Activated CD8-positive, alpha-beta T cell treated with anti-CD3 and anti-CD28 coated beads for 36 hours (primary cell): ENCODE results near the gene GNL1. TPM values are rescaled to one million over a fixed set of nuclear protein-coding genes. Genes with fewer than 3 reads are reported as not detected.
"Not testable (repeated sequence)": the region's sequence is repeated elsewhere in the genome, so short reads cannot be mapped to it uniquely, and the experiment has no call there.

Experiments
- ATAC-seq: fragments of 200-7000 bp; cut with Tn5 transposase; one replicate; pipeline ENCODE4 v1.10.0; 2021; ENCODE audit warnings: mild to moderate bottlenecking, moderate library complexity
- CTCF ChIA-PET: fragments of 350-600 bp; sonication (Branson Sonifier 250); formaldehyde crosslinking; loops from one replicate; lab custom pipeline; 2021; ENCODE audit warnings: antibody characterized with exemption; lab: Charles Lee
- POLR2A ChIA-PET: fragments of 350-600 bp; sonication (Branson Sonifier 250); formaldehyde crosslinking; loops from one replicate; lab custom pipeline; 2021; ENCODE audit warnings: antibody characterized with exemption; lab: Charles Lee
- DNase-seq: peaks from one replicate; pipeline ENCODE4 v3.0.0-alpha.2; 2020
- H3K27ac Mint-ChIP-seq: one replicate; pipeline ENCODE4 v1.8.0; 2021; ENCODE audit warnings: mild to moderate bottlenecking, mixed read lengths
- H3K27me3 Mint-ChIP-seq: one replicate; pipeline ENCODE4 v1.8.0; 2021; ENCODE audit warnings: mixed read lengths
- H3K36me3 Mint-ChIP-seq: one replicate; pipeline ENCODE4 v1.8.0; 2021; ENCODE audit warnings: low read depth, mixed read lengths
- H3K4me1 Mint-ChIP-seq: one replicate; pipeline ENCODE4 v1.8.0; 2021; ENCODE audit warnings: low read depth, mixed read lengths
- H3K4me3 Mint-ChIP-seq: one replicate; pipeline ENCODE4 v1.8.0; 2021; ENCODE audit warnings: mild to moderate bottlenecking, moderate library complexity, mixed read lengths
- H3K9me3 Mint-ChIP-seq: one replicate; pipeline ENCODE4 v1.8.0; 2021; ENCODE audit warnings: mixed read lengths
- intact Hi-C: fragments of 100-400 bp; cut with micrococcal nuclease; formaldehyde crosslinking; loops from one replicate; pipeline ENCODE4 v1.10.0; 2022
- total RNA-seq, 2 experiments: library from RNA; stranded (reverse); gene quantifications; one replicate each; pipeline ENCODE4 v1.2.3, GENCODE V29; 2021
- TF ChIP-seq, protein P1 (sequence below): fragments of 200-600 bp; IDR thresholded peaks from one replicate; pipeline ENCODE4 v1.8.0; 2022; ENCODE audit warnings: antibody characterized with exemption, mild to moderate bottlenecking

Gene GNL1
- total RNA-seq, 2 experiments from 2014 or later: 107 to 122 TPM

DNA sequence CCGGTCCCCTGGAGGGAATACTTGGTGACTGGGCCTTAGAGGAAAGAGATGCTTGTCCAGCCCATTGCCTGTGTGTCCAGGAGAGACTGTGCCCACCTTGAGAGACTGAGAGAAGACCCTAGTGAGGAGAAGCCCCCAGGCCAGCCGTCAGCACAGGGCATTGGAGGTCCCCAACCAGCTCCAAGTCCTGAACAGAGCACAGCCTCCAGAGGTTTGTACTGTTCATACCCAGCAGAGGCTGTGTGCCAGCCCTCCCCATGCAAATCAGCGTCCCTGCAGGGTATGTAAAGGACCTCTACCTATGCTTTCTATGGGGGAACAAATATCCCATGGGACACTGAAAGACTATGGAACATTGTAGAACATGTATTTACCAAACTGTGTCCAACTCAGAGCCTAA lies 58.6 kb downstream of the GNL1 start:
- intact Hi-C loops: no loop called here
- peaks cover 65% of the 10 kb centered on the region for H3K4me1 Mint-ChIP-seq
- DNase-seq (no peak), ATAC-seq (no peak)
- peak overlapping the region; percentile 64 for H3K27ac Mint-ChIP-seq
- H3K4me3 Mint-ChIP-seq: no peak overlapping the region
- H3K27me3 Mint-ChIP-seq: no peaks in the 10 kb centered on the region
- TF ChIP-seq, protein P1, sequence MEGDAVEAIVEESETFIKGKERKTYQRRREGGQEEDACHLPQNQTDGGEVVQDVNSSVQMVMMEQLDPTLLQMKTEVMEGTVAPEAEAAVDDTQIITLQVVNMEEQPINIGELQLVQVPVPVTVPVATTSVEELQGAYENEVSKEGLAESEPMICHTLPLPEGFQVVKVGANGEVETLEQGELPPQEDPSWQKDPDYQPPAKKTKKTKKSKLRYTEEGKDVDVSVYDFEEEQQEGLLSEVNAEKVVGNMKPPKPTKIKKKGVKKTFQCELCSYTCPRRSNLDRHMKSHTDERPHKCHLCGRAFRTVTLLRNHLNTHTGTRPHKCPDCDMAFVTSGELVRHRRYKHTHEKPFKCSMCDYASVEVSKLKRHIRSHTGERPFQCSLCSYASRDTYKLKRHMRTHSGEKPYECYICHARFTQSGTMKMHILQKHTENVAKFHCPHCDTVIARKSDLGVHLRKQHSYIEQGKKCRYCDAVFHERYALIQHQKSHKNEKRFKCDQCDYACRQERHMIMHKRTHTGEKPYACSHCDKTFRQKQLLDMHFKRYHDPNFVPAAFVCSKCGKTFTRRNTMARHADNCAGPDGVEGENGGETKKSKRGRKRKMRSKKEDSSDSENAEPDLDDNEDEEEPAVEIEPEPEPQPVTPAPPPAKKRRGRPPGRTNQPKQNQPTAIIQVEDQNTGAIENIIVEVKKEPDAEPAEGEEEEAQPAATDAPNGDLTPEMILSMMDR: no peak
- ChIA-PET CTCF (interaction anchor here (1.6 to 8.5 kb wide), 3 partner anchors 35 to 45 kb away, joined by 3 to 73 read pairs (median 28); no protein-coding TSS in a partner anchor), POLR2A (interaction anchor here (8.2 to 8.6 kb wide), 2 partner anchors 15 to 33 kb away, joined by 177 to 251 read pairs; no protein-coding TSS in a partner anchor)
- H3K9me3 Mint-ChIP-seq: peaks cover 2% of the 10 kb centered on the region
- peaks cover 24% of the 10 kb centered on the region for H3K36me3 Mint-ChIP-seq

DNA sequence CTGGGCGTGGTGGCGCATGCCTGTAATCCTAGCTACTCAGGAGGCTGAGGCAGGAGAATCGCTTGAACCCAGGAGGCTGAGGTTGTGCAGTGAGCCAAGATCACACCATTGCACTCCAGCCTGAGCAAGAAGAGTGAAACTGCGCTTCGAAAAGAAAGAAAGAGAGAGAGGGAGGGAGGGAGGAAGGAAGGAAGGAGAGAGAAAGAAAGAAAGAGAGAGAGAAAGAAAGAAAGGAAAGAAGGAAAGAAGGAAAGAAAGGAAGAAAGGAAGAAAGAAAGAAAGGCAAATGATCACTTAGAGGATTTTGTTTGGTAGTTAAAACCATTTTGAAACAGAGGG lies 59.1 kb downstream of the GNL1 start:
- not testable (repeated sequence) for H3K9me3 Mint-ChIP-seq
- POLR2A ChIA-PET: interaction anchor here (1.3 to 8.6 kb wide), 4 partner anchors 16 to 49 kb away, joined by 3 to 251 read pairs (median 94); no protein-coding TSS in a partner anchor

DNA sequence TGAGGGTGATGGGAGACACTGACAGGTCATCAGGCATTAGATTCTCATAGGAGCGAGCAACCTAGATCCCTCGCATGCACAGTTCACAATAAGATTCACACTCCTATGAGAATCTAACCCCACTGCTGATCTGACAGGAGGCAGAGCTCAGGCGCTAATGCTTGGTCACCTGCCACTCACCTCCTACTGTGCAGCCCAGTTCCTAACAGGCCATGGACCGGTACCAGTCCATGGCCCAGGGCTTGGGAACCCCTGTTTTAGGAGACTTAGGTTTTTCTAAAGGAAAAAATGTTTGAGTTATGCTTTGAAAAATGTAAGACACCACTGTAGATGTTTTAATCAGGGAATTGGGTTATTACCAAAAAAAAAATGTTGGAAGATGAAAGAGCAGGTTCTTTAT lies 60.3 kb downstream of the GNL1 start:
- intact Hi-C loops: no loop called here
- H3K4me3 Mint-ChIP-seq: no peak overlapping the region
- peaks cover 2% of the 10 kb centered on the region for H3K9me3 Mint-ChIP-seq
- TF ChIP-seq, protein P1: no peak
- no peak for ATAC-seq
- H3K27ac Mint-ChIP-seq: peak overlapping the region; percentile 78
- peaks cover 65% of the 10 kb centered on the region for H3K4me1 Mint-ChIP-seq
- CTCF ChIA-PET: interaction anchor here (0.8 to 8.5 kb wide), 12 partner anchors 9 to 50 kb away, joined by 3 to 73 read pairs (median 4); no protein-coding TSS in a partner anchor
- no peaks in the 10 kb centered on the region for H3K27me3 Mint-ChIP-seq
- peaks cover 41% of the 10 kb centered on the region for H3K36me3 Mint-ChIP-seq
- POLR2A ChIA-PET: interaction anchor here (0.9 to 8.6 kb wide), 9 partner anchors 8 to 176 kb away, joined by 3 to 251 read pairs (median 3); no protein-coding TSS in a partner anchor
- DNase-seq: no peak

More for the DNA sequence above, 59.1 kb downstream of the GNL1 start:
- Mint-ChIP-seq H3K27ac (peak overlapping the region; percentile 64), H3K4me1 (peaks cover 67% of the 10 kb centered on the region), H3K36me3 (peaks cover 29% of the 10 kb centered on the region)
- intact Hi-C loops, H3K4me3 Mint-ChIP-seq, H3K27me3 Mint-ChIP-seq, DNase-seq, ATAC-seq: not testable (repeated sequence)
- CTCF ChIA-PET: interaction anchor here (1.2 to 8.5 kb wide), 5 partner anchors 12 to 46 kb away, joined by 3 to 73 read pairs (median 8); no protein-coding TSS in a partner anchor

DNA sequence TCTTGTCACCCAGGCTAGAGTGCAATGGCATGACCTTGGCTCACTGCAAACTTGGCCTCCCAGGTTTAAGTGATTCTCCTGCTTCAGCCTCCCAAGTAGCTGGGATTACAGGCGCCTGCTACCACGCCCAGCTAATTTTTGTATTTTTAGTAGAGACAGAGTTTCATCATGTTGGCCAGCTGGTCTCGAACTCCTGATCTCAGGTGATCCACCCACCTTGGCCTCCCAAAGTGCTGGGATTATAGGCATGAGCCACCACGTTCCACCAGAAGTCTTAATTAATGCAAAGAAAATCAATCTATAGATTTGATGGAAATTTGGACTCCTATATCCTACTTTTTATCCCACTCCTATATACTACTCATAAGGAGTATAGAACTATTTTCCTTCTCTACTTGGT lies 61.2 kb downstream of the GNL1 start:
- ATAC-seq, DNase-seq, intact Hi-C loops, H3K27me3 Mint-ChIP-seq, H3K9me3 Mint-ChIP-seq: not testable (repeated sequence)
- H3K27ac Mint-ChIP-seq: peak overlapping the region; percentile 91
- H3K4me1 Mint-ChIP-seq: peaks cover 56% of the 10 kb centered on the region
- peaks cover 50% of the 10 kb centered on the region for H3K36me3 Mint-ChIP-seq
- H3K4me3 Mint-ChIP-seq: peak overlapping the region; percentile 32
- ChIA-PET POLR2A (interaction anchor here (1.5 to 8.6 kb wide), 5 partner anchors 8 to 59 kb away, joined by 4 to 251 read pairs (median 97); no protein-coding TSS in a partner anchor), CTCF (interaction anchor here (1.0 to 8.5 kb wide), 5 partner anchors 9 to 48 kb away, joined by 3 to 73 read pairs (median 12); no protein-coding TSS in a partner anchor)

DNA sequence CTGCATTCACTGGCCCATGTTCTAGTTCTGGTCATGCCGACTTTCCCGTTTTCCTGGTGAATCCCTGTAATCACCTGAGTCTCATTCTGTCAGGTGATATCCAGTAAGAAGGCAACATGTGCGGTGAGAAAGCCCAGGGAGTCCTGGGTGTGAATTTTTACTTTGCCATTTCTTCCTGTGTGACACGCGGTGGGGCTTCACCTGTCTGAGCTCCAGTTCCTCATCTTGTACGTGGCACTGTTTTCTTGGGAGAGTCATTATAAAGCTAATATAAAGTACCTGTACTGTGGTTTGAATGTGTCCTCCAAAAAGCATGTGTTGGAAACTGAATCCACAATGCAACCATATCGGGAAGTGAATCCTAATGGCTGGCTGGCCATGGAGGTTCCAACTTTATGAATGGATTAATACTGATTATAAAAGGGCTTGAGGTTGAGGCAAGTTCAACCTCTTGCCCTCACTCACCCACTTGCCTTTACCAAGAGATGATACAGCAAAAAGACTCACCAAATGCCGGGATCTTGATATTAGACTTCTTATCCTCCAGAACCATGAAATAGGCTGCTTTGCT lies 61.9 kb downstream of the GNL1 start:
- Mint-ChIP-seq H3K9me3 (no peaks in the 10 kb centered on the region), H3K27ac (peak overlapping the region; percentile 91), H3K27me3 (no peaks in the 10 kb centered on the region), H3K4me1 (peaks cover 52% of the 10 kb centered on the region), H3K4me3 (peak overlapping the region; percentile 97), H3K36me3 (peaks cover 57% of the 10 kb centered on the region)
- POLR2A ChIA-PET: interaction anchor here (0.8 to 8.6 kb wide), 15 partner anchors 8 to 249 kb away, joined by 3 to 251 read pairs (median 6); partner anchors contain the start of genes IER3 and PRR3
- DNase-seq (peak; percentile 62), ATAC-seq (no peak)
- CTCF ChIA-PET: interaction anchor here (0.9 to 8.5 kb wide), 13 partner anchors 10 to 76 kb away, joined by 3 to 73 read pairs (median 8); no protein-coding TSS in a partner anchor
- intact Hi-C loops: no loop called here
- TF ChIP-seq, protein P1: no peak
